CD4-positive, alpha-beta T cell treated with Interleukin-17A for 4 hours (primary cell): ENCODE measurements around the gene EXD3.
"Not testable (repeated sequence)": the region's sequence is repeated elsewhere in the genome, so short reads cannot be mapped to it uniquely, and the experiment has no call there.

Experiments used
- DNase-seq: peaks from one replicate; pipeline ENCODE4 v3.0.0-alpha.2; 2020; ENCODE audit warnings: mixed read lengths

Gene EXD3

GRCh38 chr9:137422604-137423513 is at the start of gene EXD3, which contains the start of gene NOXA1:
Gene EXD3, minus strand, starts transcription at chr9:137423162. Its CDS starts 27,805 bp downstream, at chr9:137395357.
Gene NOXA1, plus strand, starts transcription at chr9:137423393. Its CDS starts 137 bp downstream, at chr9:137423530.
- DNase-seq, result peak; percentile 95

- no peak for DNase-seq
Observed at GRCh38 chr9:137470785-137471184, 47.8 kb upstream of the EXD3 start.

GRCh38 chr9:137467896-137468295 is 44.9 kb upstream of the EXD3 start:
- DNase-seq, result no peak

GRCh38 chr9:137467161-137467581 is 44.2 kb upstream of the EXD3 start:
- DNase-seq, result no peak

GRCh38 chr9:137466389-137467085 is 43.6 kb upstream of the EXD3 start:
- DNase-seq, result not testable (repeated sequence)

GRCh38 chr9:137465720-137466388 is 42.9 kb upstream of the EXD3 start:
- no peak for DNase-seq

GRCh38 chr9:137465000-137465719 is 42.2 kb upstream of the EXD3 start:
- DNase-seq, result no peak

GRCh38 chr9:137464291-137464999 is 41.5 kb upstream of the EXD3 start:
- no peak for DNase-seq

GRCh38 chr9:137463931-137464290 is 40.9 kb upstream of the EXD3 start:
- no peak for DNase-seq

GRCh38 chr9:137462986-137463930 is 40.3 kb upstream of the EXD3 start:
- no peak for DNase-seq

- DNase-seq, result no peak
Observed at GRCh38 chr9:137462396-137462985, 39.5 kb upstream of the EXD3 start.

GRCh38 chr9:137461663-137462395 is 38.9 kb upstream of the EXD3 start:
- DNase-seq, result peak; percentile 78

- no peak for DNase-seq
Observed at GRCh38 chr9:137461316-137461662, 38.3 kb upstream of the EXD3 start.

- no peak for DNase-seq
Observed at GRCh38 chr9:137460363-137461315, 37.7 kb upstream of the EXD3 start.

GRCh38 chr9:137459601-137460362 is 36.8 kb upstream of the EXD3 start:
- DNase-seq, result no peak

- DNase-seq, result peak; percentile 97
Observed at GRCh38 chr9:137459152-137459600, 36.2 kb upstream of the EXD3 start, which contains the start of gene NSMF. Gene NSMF, minus strand, starts transcription at chr9:137459334. Its CDS starts 232 bp downstream, at chr9:137459102.
